Kidney epithelial cell (primary cell): ENCODE measurements around the gene RAPGEF4. TPM values are rescaled to one million over a fixed set of nuclear protein-coding genes. Genes with fewer than 3 reads are reported as not detected.

Source experiments
- DNase-seq: peaks from one replicate; pipeline ENCODE4 v3.0.0-alpha.2; 2010; ENCODE audit warnings: low read depth
- H3K27me3 ChIP-seq: 2 replicates; pipeline ENCODE4 v1.6.0; 2011; ENCODE audit warnings: low read length; ENCODE audit not compliant: control insufficient read depth, insufficient read depth
- H3K36me3 ChIP-seq: 2 replicates; pipeline ENCODE4 v1.5.1; 2011; ENCODE audit warnings: low read length; ENCODE audit not compliant: control insufficient read depth, insufficient read depth
- H3K4me3 ChIP-seq: 2 replicates; pipeline ENCODE4 v1.5.1; 2011; ENCODE audit warnings: low read depth, mild to moderate bottlenecking, control low read depth, low read length
- total RNA-seq: library from RNA; depleted of rRNA; stranded (reverse); fragments of >200 nt; gene quantifications from 2 replicates; pipeline ENCODE4 v1.2.3, GENCODE V29; 2015
- TF ChIP-seq, protein P1 (sequence below): IDR thresholded peaks from 2 replicates; pipeline ENCODE4 v1.5.1; 2011; ENCODE audit warnings: mild to moderate bottlenecking, moderate library complexity, low read length, control low read depth, inconsistent platforms; ENCODE audit not compliant: insufficient read depth, poor library complexity, severe bottlenecking

The RAPGEF4 gene
- total RNA-seq, 1 donor from 2014 or later = 0.71 TPM

DNA sequence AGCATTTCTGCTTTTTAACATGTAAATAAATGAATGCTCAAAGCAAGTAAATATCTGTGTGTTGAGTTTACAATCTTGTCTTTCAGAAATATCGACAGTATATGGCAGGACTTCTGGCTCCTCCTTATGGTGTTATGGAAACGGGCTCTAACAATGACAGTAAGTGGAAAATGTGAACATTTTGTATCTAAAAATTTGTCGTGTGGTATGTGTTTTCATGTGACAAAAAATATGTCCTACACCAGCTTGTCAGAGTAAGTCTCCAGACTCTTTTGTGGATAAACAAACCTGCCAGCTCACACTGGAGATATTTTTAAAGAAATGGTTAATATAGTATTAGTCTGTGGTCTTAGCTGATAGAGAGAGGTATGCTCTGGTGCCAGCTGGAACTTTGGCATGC, 182.1 kb downstream of the RAPGEF4 start:
- no peak for DNase-seq
- H3K36me3 ChIP-seq = no peaks in the 10 kb centered on the region
- no peaks in the 10 kb centered on the region for H3K27me3 ChIP-seq
- H3K4me3 ChIP-seq = no peak overlapping the region
- TF ChIP-seq, protein P1, sequence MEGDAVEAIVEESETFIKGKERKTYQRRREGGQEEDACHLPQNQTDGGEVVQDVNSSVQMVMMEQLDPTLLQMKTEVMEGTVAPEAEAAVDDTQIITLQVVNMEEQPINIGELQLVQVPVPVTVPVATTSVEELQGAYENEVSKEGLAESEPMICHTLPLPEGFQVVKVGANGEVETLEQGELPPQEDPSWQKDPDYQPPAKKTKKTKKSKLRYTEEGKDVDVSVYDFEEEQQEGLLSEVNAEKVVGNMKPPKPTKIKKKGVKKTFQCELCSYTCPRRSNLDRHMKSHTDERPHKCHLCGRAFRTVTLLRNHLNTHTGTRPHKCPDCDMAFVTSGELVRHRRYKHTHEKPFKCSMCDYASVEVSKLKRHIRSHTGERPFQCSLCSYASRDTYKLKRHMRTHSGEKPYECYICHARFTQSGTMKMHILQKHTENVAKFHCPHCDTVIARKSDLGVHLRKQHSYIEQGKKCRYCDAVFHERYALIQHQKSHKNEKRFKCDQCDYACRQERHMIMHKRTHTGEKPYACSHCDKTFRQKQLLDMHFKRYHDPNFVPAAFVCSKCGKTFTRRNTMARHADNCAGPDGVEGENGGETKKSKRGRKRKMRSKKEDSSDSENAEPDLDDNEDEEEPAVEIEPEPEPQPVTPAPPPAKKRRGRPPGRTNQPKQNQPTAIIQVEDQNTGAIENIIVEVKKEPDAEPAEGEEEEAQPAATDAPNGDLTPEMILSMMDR = no peak

DNA sequence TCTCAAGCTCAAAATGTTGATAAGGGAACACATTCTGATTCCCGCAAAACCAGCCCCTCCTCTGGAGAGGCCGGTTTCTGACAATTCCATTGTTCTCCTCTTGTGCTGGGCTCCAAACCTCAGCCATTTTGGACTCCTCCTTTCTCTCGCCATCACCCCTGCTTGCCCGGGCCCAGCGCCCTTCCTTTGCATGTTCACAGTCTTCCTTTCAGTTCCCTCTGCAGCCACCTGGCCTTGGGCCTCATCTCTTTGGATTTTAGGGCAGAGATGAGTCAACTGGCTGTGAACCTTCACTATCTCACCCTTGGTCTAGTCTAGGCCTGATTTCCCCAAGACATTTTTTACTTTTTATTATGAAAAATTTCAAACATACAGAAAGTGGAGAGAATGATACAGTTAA, 184.1 kb downstream of the RAPGEF4 start:
- TF ChIP-seq, protein P1 = no peak
- no peaks in the 10 kb centered on the region for H3K27me3 ChIP-seq
- DNase-seq = no peak
- H3K36me3 ChIP-seq = no peaks in the 10 kb centered on the region
- no peak overlapping the region for H3K4me3 ChIP-seq

DNA sequence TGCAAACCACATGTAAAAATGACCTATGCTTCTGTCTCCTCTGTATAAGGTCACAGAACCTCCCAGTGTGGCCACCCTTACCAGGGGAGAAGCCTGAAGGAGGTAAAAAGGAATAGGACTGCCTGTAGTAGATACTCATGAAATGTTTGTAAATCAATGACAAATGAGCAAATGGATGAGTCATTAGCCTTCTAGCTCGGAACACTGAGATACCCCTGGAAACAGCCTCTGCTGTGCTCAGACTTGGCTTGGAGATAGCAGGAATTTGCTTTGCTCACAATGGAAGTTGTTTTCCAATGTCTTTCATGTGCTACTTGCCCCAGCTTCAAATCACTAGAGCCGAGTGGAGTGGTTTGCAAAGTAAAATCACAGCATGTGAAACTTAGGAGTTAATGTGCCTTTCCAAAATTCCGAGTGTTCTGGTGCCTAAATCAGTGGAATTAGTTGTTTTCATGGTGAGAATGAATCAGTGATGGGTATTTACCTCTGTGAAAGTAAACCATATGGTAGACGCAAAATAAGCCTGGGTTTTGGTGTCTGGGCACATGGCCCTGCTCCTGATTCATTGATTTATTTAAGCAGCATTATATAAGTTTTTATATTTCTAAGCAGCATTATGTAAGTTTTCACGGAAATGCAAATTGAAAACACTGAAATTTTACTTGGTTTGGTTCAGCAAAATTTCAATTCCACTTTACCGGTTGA, 186.0 kb downstream of the RAPGEF4 start:
- no peaks in the 10 kb centered on the region for H3K36me3 ChIP-seq
- DNase-seq = peak; percentile 45
- no peaks in the 10 kb centered on the region for H3K27me3 ChIP-seq
- no peak overlapping the region for H3K4me3 ChIP-seq
- TF ChIP-seq, protein P1 = no peak

DNA sequence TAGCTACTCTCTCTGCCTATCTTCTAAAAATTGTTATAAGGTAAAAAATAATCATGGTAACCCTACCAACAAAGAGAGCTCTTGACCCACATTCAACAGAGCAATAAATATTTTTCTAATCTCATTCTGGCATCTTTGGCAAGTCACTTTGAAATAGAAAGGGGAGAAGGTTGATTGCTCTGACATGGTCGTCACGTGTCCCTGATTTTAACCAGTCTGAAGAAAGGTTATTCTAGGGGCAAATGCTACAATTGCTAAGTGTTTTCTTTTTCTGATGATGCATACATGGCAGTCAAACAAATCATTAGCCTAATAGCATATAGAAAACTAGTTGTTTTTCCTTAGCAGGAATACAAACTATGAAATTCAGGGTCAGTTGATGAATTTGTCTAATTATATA, 186.7 kb downstream of the RAPGEF4 start:
- DNase-seq = no peak
- Histone ChIP-seq H3K36me3 (no peaks in the 10 kb centered on the region), H3K4me3 (no peak overlapping the region), H3K27me3 (no peaks in the 10 kb centered on the region)
- TF ChIP-seq, protein P1 = no peak

DNA sequence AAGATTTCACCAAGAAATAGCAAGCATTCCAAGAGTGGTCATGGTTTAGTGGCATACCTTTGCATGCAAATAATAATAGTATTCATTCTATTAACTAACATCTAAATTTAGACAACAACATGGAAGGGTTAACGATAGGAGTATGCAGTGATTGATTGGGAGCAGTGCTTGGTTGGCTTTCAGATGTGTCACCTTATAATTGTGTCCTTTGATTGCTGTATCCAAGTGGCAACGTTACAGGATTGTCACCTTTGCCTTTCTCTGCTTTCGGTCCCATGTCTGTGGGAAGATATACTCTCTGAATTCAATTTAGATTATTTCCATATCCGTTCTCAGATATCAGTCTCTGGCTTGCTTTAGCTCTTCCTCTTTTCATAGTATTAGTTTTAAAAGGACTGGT, 187.2 kb downstream of the RAPGEF4 start:
- TF ChIP-seq, protein P1 = no peak
- Histone ChIP-seq H3K27me3 (no peaks in the 10 kb centered on the region), H3K4me3 (no peak overlapping the region), H3K36me3 (no peaks in the 10 kb centered on the region)
- no peak for DNase-seq

DNA sequence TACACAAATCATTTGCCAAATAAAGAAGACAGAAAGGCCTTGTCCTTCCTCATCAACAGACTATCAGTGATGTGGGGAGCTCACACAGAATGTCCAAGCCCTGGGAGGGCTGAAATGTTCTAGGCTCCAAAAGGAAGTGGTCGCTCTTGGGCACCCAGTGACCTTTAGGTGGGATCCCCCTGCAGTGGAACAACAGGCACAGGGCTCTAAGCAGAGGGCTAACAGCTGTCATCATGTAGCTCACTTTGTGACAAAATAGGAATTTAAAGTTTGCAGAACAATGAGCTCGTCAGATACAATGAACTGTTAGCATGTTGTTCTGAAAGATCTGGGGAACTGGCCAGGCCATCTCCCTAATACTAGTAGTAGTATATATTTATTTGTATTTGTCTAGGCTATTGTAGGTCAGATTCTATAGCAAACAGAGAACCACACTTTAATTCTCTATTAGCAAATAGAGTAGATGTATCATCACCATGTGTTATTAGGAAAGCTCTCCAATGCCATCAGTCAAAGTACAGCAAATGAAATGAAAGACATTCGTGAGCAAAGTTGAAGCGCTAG, 188.5 kb downstream of the RAPGEF4 start:
- no peak for DNase-seq
- no peaks in the 10 kb centered on the region for H3K27me3 ChIP-seq
- TF ChIP-seq, protein P1 = no peak
- no peaks in the 10 kb centered on the region for H3K36me3 ChIP-seq
- no peak overlapping the region for H3K4me3 ChIP-seq
